D341Med (cell line): ENCODE measurements around the gene CTDSP2.
"Not testable (repeated sequence)": the region's sequence is repeated elsewhere in the genome, so short reads cannot be mapped to it uniquely, and the experiment has no call there.

Source experiments
- DNase-seq: peaks from one replicate; pipeline ENCODE4 v3.0.0; 2012; ENCODE audit warnings: low spot score

CTDSP2 gene

GRCh38 chr12:57852620-57853500, 6.3 kb upstream of the CTDSP2 start:
- no peak for DNase-seq

GRCh38 chr12:57852200-57852599, 5.7 kb upstream of the CTDSP2 start:
- no peak for DNase-seq

GRCh38 chr12:57851552-57851951, 5.0 kb upstream of the CTDSP2 start:
- no peak for DNase-seq

GRCh38 chr12:57850854-57851430, 4.4 kb upstream of the CTDSP2 start:
- DNase-seq, result no peak

- not testable (repeated sequence) for DNase-seq
These were observed 2.9 kb upstream of the CTDSP2 start for GRCh38 chr12:57849447-57849846.

GRCh38 chr12:57849035-57849434, 2.5 kb upstream of the CTDSP2 start:
- DNase-seq, result no peak

- DNase-seq, result no peak
These were observed 1.7 kb upstream of the CTDSP2 start for GRCh38 chr12:57848208-57848607.

GRCh38 chr12:57846285-57846576, 298 bp downstream of the CTDSP2 start:
- DNase-seq, result no peak

- DNase-seq, result peak; percentile 84
These were observed 848 bp downstream of the CTDSP2 start for GRCh38 chr12:57845478-57846284.

GRCh38 chr12:57844709-57845477, 1.6 kb downstream of the CTDSP2 start:
- peak; percentile 60 for DNase-seq

GRCh38 chr12:57842342-57843294, 3.9 kb downstream of the CTDSP2 start:
- DNase-seq, result no peak

GRCh38 chr12:57841445-57841844, 5.1 kb downstream of the CTDSP2 start:
- no peak for DNase-seq

- no peak for DNase-seq
These were observed 5.8 kb downstream of the CTDSP2 start for GRCh38 chr12:57840726-57841125.

GRCh38 chr12:57839996-57840395, 6.5 kb downstream of the CTDSP2 start:
- no peak for DNase-seq

GRCh38 chr12:57838594-57839302, 7.8 kb downstream of the CTDSP2 start:
- no peak for DNase-seq

- no peak for DNase-seq
These were observed 8.5 kb downstream of the CTDSP2 start for GRCh38 chr12:57837864-57838562.

- no peak for DNase-seq
These were observed 9.8 kb downstream of the CTDSP2 start for GRCh38 chr12:57836442-57837375.
